NCI-H2107 treated with DMSO at 0.1 percent for 48 hours (cell line): ENCODE measurements around the gene TMEM204.

Experiments used
- DNase-seq: peaks from one replicate; lab custom pipeline; 2025; ENCODE audit not compliant: unreplicated experiment; lab: John Stamatoyannopoulos, UW

TMEM204 gene

GRCh38 chr16:1537763-1538289 lies 4.4 kb downstream of the TMEM204 start:
- DNase-seq = no peak

- DNase-seq = no peak
These were observed 5.5 kb downstream of the TMEM204 start for GRCh38 chr16:1538804-1539520.

- DNase-seq = no peak
These were observed 6.5 kb downstream of the TMEM204 start for GRCh38 chr16:1539720-1540555.

GRCh38 chr16:1540556-1540855 lies 7.0 kb downstream of the TMEM204 start:
- no peak for DNase-seq

GRCh38 chr16:1541293-1542165 lies 8.1 kb downstream of the TMEM204 start:
- no peak for DNase-seq

GRCh38 chr16:1542166-1542500 lies 8.7 kb downstream of the TMEM204 start:
- no peak for DNase-seq

GRCh38 chr16:1542533-1542932 lies 9.1 kb downstream of the TMEM204 start:
- DNase-seq = no peak

GRCh38 chr16:1543085-1543896 lies 9.8 kb downstream of the TMEM204 start:
- DNase-seq = no peak

- no peak for DNase-seq
These were observed 11.9 kb downstream of the TMEM204 start for GRCh38 chr16:1545044-1546040.

GRCh38 chr16:1546430-1546829 lies 13.0 kb downstream of the TMEM204 start:
- no peak for DNase-seq

- DNase-seq = no peak
These were observed 14.8 kb downstream of the TMEM204 start for GRCh38 chr16:1548233-1548632.

- DNase-seq = no peak
These were observed 15.3 kb downstream of the TMEM204 start for GRCh38 chr16:1548727-1549126.

- no peak for DNase-seq
These were observed 16.6 kb downstream of the TMEM204 start for GRCh38 chr16:1550069-1550468.

- DNase-seq = no peak
These were observed 17.2 kb downstream of the TMEM204 start for GRCh38 chr16:1550696-1551095.

- no peak for DNase-seq
These were observed 17.7 kb downstream of the TMEM204 start for GRCh38 chr16:1551166-1551565.

GRCh38 chr16:1552129-1552528 lies 18.7 kb downstream of the TMEM204 start:
- DNase-seq = no peak

- DNase-seq = no peak
These were observed 20.7 kb downstream of the TMEM204 start for GRCh38 chr16:1553946-1554825.

- DNase-seq = no peak
These were observed 21.5 kb downstream of the TMEM204 start for GRCh38 chr16:1554826-1555445.
